AG20443 (cell line): ENCODE results near the gene CTIF.
A peak's percentile ranks its signal among the peaks of the same experiment; 100 is the strongest.

Experiments
- DNase-seq: peaks from one replicate; pipeline ENCODE4 v3.0.0; 2012; ENCODE audit warnings: low spot score, mixed read lengths

Gene CTIF

GRCh38 chr18:48835745-48836170 is 296.9 kb downstream of the CTIF start:
- no peak for DNase-seq

- no peak for DNase-seq
Observed at GRCh38 chr18:48836231-48836805, 297.5 kb downstream of the CTIF start.

GRCh38 chr18:48836806-48837615 is 298.2 kb downstream of the CTIF start:
- no peak for DNase-seq

GRCh38 chr18:48837676-48838075 is 298.8 kb downstream of the CTIF start:
- no peak for DNase-seq

GRCh38 chr18:48838166-48838775 is 299.4 kb downstream of the CTIF start:
- DNase-seq: no peak

GRCh38 chr18:48838921-48839818 is 300.3 kb downstream of the CTIF start:
- peak; percentile 87 for DNase-seq

GRCh38 chr18:48839819-48840490 is 301.1 kb downstream of the CTIF start:
- no peak for DNase-seq

- no peak for DNase-seq
Observed at GRCh38 chr18:48840491-48840877, 301.7 kb downstream of the CTIF start.

- DNase-seq: peak; percentile 62
Observed at GRCh38 chr18:48841381-48842258, 302.8 kb downstream of the CTIF start.

GRCh38 chr18:48842259-48843061 is 303.6 kb downstream of the CTIF start:
- DNase-seq: no peak

- DNase-seq: no peak
Observed at GRCh38 chr18:48843162-48843561, 304.3 kb downstream of the CTIF start.

- no peak for DNase-seq
Observed at GRCh38 chr18:48843596-48843995, 304.8 kb downstream of the CTIF start.

- no peak for DNase-seq
Observed at GRCh38 chr18:48844271-48844670, 305.4 kb downstream of the CTIF start.

GRCh38 chr18:48845174-48845573 is 306.3 kb downstream of the CTIF start:
- DNase-seq: no peak

GRCh38 chr18:48846423-48846932 is 307.6 kb downstream of the CTIF start:
- DNase-seq: no peak

- no peak for DNase-seq
Observed at GRCh38 chr18:48847807-48848486, 309.1 kb downstream of the CTIF start.

- DNase-seq: no peak
Observed at GRCh38 chr18:48848641-48849143, 309.9 kb downstream of the CTIF start.

- DNase-seq: no peak
Observed at GRCh38 chr18:48850822-48851598, 312.2 kb downstream of the CTIF start.
